ENCODE measurements around the gene FLT1.

DNA sequence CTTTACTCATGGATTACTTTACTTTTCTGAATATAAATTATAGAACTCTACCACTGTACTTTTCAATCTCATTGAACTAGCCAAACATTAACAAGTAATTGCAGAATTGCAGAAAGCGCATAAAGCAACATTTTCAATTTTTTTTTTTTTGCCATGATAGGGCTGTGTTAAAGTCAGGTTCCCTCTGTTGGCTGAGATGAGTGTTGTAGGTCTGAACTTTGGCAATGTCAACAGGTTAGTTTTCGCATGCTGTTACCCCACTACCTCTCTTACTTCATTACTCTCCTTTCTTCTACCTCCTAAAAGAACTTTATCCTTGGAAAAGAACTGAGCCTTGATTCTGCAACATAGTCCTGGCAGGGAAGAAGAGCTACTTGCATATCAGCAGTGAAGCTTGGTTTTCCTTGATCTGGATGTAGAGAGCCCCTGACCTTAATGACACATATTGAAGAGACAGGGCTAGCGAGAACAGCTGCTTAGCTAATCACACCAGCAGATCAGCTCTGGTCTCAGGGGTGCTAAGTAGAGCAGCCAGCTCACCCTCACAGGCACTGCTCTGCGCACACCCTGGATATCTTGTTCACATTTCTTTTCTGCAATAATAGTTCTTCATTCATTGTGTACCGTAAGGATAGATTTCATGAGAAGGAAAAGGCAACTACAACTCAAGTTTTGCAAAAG, 119.5 kb downstream of the FLT1 start:
- TF ChIP-seq, protein P1, sequence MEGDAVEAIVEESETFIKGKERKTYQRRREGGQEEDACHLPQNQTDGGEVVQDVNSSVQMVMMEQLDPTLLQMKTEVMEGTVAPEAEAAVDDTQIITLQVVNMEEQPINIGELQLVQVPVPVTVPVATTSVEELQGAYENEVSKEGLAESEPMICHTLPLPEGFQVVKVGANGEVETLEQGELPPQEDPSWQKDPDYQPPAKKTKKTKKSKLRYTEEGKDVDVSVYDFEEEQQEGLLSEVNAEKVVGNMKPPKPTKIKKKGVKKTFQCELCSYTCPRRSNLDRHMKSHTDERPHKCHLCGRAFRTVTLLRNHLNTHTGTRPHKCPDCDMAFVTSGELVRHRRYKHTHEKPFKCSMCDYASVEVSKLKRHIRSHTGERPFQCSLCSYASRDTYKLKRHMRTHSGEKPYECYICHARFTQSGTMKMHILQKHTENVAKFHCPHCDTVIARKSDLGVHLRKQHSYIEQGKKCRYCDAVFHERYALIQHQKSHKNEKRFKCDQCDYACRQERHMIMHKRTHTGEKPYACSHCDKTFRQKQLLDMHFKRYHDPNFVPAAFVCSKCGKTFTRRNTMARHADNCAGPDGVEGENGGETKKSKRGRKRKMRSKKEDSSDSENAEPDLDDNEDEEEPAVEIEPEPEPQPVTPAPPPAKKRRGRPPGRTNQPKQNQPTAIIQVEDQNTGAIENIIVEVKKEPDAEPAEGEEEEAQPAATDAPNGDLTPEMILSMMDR (conservative IDR thresholded peaks at IDR 0.05; ENCODE audit: low read length): no peak
- no peak for TF ChIP-seq EZH2phosphoT487 (IDR thresholded peaks at IDR 0.05; ENCODE audit: borderline replicate concordance, low read depth, low read length)

Measured in OCI-LY7 (cell line).